Measurements from ENCODE around the gene EPHA3.

EPHA3 gene

GRCh38 chr3:89449086-89449485, 341.7 kb downstream of the EPHA3 start:
- no peak for DNase-seq (ENCODE audit: low read depth)

- no peak for DNase-seq (ENCODE audit: low read depth)
Measured at GRCh38 chr3:89452066-89452465, 344.6 kb downstream of the EPHA3 start.

- no peak for DNase-seq (ENCODE audit: low read depth)
Measured at GRCh38 chr3:89455240-89455639, 347.8 kb downstream of the EPHA3 start.

GRCh38 chr3:89467898-89468363, 360.5 kb downstream of the EPHA3 start:
- DNase-seq (ENCODE audit: low read depth): no peak

- no peak for DNase-seq (ENCODE audit: low read depth)
Measured at GRCh38 chr3:89472101-89472500, 364.7 kb downstream of the EPHA3 start.

GRCh38 chr3:89474333-89475130, 367.1 kb downstream of the EPHA3 start:
- no peak for DNase-seq (ENCODE audit: low read depth)

- DNase-seq (ENCODE audit: low read depth): no peak
Measured at GRCh38 chr3:89488800-89489580, 381.6 kb downstream of the EPHA3 start.

- no peak for DNase-seq (ENCODE audit: low read depth)
Measured at GRCh38 chr3:89490129-89490528, 382.7 kb downstream of the EPHA3 start.

- DNase-seq (ENCODE audit: low read depth): no peak
Measured at GRCh38 chr3:89494734-89495133, 387.3 kb downstream of the EPHA3 start.

GRCh38 chr3:89503891-89504391, 396.5 kb downstream of the EPHA3 start:
- no peak for DNase-seq (ENCODE audit: low read depth)

- no peak for DNase-seq (ENCODE audit: low read depth)
Measured at GRCh38 chr3:89504432-89504831, 397.0 kb downstream of the EPHA3 start.

GRCh38 chr3:89506462-89507103, 399.2 kb downstream of the EPHA3 start:
- DNase-seq (ENCODE audit: low read depth): no peak

GRCh38 chr3:89521328-89521727, 413.9 kb downstream of the EPHA3 start:
- DNase-seq (ENCODE audit: low read depth): no peak

- no peak for DNase-seq (ENCODE audit: low read depth)
Measured at GRCh38 chr3:89522155-89522554, 414.7 kb downstream of the EPHA3 start.

- DNase-seq (ENCODE audit: low read depth): no peak
Measured at GRCh38 chr3:89525609-89526008, 418.2 kb downstream of the EPHA3 start.

GRCh38 chr3:89527736-89528305, 420.4 kb downstream of the EPHA3 start:
- no peak for DNase-seq (ENCODE audit: low read depth)
